Spleen (tissue), 7 donors: ENCODE measurements around the gene DCHS2.

Experiments
- CTCF ChIP-seq, 11 experiments: fragments of 200-600 bp in 7 of 11; fragments of 450-650 bp in 4 of 11; sonication (generic) in 4 of 11; IDR thresholded peaks in 8 of 11; conservative IDR thresholded peaks in 3 of 11; 1 replicate in 7 of 11; 2 replicates in 4 of 11; pipeline versions ENCODE4 v1.4.0 to v1.8.0; 2016 to 2021; ENCODE audit warnings: antibody characterized with exemption in 11 of 11, inconsistent platforms in 4 of 11, mild to moderate bottlenecking in 1 of 11
- POLR2A ChIP-seq, 3 donors: fragments of 450-650 bp; IDR thresholded peaks; one replicate each; pipeline ENCODE4 v1.5.1; 2017; ENCODE audit warnings: antibody characterized with exemption in 3 of 3, mild to moderate bottlenecking in 1 of 3
- POLR2AphosphoS5 ChIP-seq, 3 donors: sonication (generic); formaldehyde crosslinking; IDR thresholded peaks; one replicate each; pipeline ENCODE4 v1.5.1; 2017; ENCODE audit warnings: antibody characterized with exemption in 3 of 3
- donor health status: DM: no; HTN: no; CAD: no; lungs with moderate emphysema.
- donor health status: DM: no; HTN: no; CAD: no.
- donor health status: DM: no; HTN: no; CAD: no.

GRCh38 chr4:154517591-154517990, 26.0 kb upstream of the DCHS2 start:
- TF ChIP-seq POLR2A (IDR thresholded peaks at IDR 0.05) (no peak), CTCF (IDR thresholded peaks at IDR 0.05 in 8 of 11, conservative IDR thresholded peaks at IDR 0.05 in 3 of 11) (no peak), POLR2AphosphoS5 (IDR thresholded peaks at IDR 0.05) (no peak)
